ENCODE results near the gene ST3GAL3. TPM values are rescaled to one million over a fixed set of nuclear protein-coding genes. Genes with fewer than 3 reads are reported as not detected.

Gene ST3GAL3
- total and polyA plus RNA-seq, 2 experiments from 2014 or later = 4.5 to 7.0 TPM

GRCh38 chr1:43708002-43708410, 670 bp downstream of the ST3GAL3 start:
- Histone ChIP-seq H3F3A (replicated peaks; ENCODE audit: low read depth) (peaks cover 38% of the 10 kb centered on the region), H4K20me1 (replicated peaks; ENCODE audit: insufficient read depth) (peaks cover 30% of the 10 kb centered on the region), H3K9me2 (ENCODE audit: insufficient read depth) (no peaks in the 10 kb centered on the region), H2AFZ (peak overlapping the region; percentile 44), H3K36me3 (ENCODE audit: insufficient read depth) (peaks cover 21% of the 10 kb centered on the region), H3K4me2 (peak overlapping the region; percentile 79), H3K4me1 (ENCODE audit: insufficient read depth) (peaks cover 11% of the 10 kb centered on the region; the same call in 1 of the 2 replicates), H3K79me2 (replicated peaks; ENCODE audit: insufficient read depth) (peaks cover 9% of the 10 kb centered on the region), H3K27ac (ENCODE audit: low read depth) (peak overlapping the region; percentile 15; the same call in 1 of the 2 replicates), H3K27me3 (ENCODE audit: insufficient read depth) (no peaks in the 10 kb centered on the region), H3K4me3 (peak overlapping the region; percentile 92)
- Mint-ChIP-seq H3K27ac (no peak overlapping the region), H3K4me3 (peak overlapping the region; percentile 86), H3K27me3 (ENCODE audit: insufficient read depth, low read depth, poor library complexity) (peaks cover 17% of the 10 kb centered on the region), H3K36me3 (ENCODE audit: low read depth) (peaks cover 27% of the 10 kb centered on the region), H3K4me1 (peaks cover 32% of the 10 kb centered on the region), H3K9me3 (no peaks in the 10 kb centered on the region)
- DNase-seq (ENCODE audit: low spot score) (peak; percentile 83), ATAC-seq (peak; percentile 23)
- no peak for TF ChIP-seq STAT1 (IDR thresholded peaks at IDR 0.05; ENCODE audit: unreplicated experiment)
- TF ChIP-seq ZNF331 (CRISPR knock-in tag; IDR thresholded peaks at IDR 0.05; ENCODE audit: low read depth) = no peak
- TF ChIP-seq, protein P1, sequence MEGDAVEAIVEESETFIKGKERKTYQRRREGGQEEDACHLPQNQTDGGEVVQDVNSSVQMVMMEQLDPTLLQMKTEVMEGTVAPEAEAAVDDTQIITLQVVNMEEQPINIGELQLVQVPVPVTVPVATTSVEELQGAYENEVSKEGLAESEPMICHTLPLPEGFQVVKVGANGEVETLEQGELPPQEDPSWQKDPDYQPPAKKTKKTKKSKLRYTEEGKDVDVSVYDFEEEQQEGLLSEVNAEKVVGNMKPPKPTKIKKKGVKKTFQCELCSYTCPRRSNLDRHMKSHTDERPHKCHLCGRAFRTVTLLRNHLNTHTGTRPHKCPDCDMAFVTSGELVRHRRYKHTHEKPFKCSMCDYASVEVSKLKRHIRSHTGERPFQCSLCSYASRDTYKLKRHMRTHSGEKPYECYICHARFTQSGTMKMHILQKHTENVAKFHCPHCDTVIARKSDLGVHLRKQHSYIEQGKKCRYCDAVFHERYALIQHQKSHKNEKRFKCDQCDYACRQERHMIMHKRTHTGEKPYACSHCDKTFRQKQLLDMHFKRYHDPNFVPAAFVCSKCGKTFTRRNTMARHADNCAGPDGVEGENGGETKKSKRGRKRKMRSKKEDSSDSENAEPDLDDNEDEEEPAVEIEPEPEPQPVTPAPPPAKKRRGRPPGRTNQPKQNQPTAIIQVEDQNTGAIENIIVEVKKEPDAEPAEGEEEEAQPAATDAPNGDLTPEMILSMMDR (conservative IDR thresholded peaks at IDR 0.05; ENCODE audit: low read depth in 2 of 2) = no peak
- TF ChIP-seq, protein P2, sequence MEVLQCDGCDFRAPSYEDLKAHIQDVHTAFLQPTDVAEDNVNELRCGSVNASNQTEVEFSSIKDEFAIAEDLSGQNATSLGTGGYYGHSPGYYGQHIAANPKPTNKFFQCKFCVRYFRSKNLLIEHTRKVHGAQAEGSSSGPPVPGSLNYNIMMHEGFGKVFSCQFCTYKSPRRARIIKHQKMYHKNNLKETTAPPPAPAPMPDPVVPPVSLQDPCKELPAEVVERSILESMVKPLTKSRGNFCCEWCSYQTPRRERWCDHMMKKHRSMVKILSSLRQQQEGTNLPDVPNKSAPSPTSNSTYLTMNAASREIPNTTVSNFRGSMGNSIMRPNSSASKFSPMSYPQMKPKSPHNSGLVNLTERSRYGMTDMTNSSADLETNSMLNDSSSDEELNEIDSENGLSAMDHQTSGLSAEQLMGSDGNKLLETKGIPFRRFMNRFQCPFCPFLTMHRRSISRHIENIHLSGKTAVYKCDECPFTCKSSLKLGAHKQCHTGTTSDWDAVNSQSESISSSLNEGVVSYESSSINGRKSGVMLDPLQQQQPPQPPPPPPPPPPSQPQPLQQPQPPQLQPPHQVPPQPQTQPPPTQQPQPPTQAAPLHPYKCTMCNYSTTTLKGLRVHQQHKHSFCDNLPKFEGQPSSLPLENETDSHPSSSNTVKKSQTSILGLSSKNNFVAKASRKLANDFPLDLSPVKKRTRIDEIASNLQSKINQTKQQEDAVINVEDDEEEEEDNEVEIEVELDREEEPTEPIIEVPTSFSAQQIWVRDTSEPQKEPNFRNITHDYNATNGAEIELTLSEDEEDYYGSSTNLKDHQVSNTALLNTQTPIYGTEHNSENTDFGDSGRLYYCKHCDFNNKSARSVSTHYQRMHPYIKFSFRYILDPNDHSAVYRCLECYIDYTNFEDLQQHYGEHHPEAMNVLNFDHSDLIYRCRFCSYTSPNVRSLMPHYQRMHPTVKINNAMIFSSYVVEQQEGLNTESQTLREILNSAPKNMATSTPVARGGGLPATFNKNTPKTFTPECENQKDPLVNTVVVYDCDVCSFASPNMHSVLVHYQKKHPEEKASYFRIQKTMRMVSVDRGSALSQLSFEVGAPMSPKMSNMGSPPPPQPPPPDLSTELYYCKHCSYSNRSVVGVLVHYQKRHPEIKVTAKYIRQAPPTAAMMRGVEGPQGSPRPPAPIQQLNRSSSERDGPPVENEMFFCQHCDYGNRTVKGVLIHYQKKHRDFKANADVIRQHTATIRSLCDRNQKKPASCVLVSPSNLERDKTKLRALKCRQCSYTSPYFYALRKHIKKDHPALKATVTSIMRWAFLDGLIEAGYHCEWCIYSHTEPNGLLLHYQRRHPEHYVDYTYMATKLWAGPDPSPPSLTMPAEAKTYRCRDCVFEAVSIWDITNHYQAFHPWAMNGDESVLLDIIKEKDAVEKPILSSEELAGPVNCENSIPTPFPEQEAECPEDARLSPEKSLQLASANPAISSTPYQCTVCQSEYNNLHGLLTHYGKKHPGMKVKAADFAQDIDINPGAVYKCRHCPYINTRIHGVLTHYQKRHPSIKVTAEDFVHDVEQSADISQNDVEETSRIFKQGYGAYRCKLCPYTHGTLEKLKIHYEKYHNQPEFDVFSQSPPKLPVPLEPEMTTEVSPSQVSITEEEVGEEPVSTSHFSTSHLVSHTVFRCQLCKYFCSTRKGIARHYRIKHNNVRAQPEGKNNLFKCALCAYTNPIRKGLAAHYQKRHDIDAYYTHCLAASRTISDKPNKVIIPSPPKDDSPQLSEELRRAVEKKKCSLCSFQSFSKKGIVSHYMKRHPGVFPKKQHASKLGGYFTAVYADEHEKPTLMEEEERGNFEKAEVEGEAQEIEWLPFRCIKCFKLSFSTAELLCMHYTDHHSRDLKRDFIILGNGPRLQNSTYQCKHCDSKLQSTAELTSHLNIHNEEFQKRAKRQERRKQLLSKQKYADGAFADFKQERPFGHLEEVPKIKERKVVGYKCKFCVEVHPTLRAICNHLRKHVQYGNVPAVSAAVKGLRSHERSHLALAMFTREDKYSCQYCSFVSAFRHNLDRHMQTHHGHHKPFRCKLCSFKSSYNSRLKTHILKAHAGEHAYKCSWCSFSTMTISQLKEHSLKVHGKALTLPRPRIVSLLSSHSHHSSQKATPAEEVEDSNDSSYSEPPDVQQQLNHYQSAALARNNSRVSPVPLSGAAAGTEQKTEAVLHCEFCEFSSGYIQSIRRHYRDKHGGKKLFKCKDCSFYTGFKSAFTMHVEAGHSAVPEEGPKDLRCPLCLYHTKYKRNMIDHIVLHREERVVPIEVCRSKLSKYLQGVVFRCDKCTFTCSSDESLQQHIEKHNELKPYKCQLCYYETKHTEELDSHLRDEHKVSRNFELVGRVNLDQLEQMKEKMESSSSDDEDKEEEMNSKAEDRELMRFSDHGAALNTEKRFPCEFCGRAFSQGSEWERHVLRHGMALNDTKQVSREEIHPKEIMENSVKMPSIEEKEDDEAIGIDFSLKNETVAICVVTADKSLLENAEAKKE (CRISPR knock-in tag; IDR thresholded peaks at IDR 0.05) = no peak
- TF ChIP-seq REST (IDR thresholded peaks at IDR 0.05; ENCODE audit: unreplicated experiment) = no peak
- no peak for TF ChIP-seq NANOG (IDR thresholded peaks at IDR 0.05; ENCODE audit: borderline replicate concordance)
- TF ChIP-seq JUNB (IDR thresholded peaks at IDR 0.05; ENCODE audit: unreplicated experiment) = no peak
- TF ChIP-seq ETS1 (IDR thresholded peaks at IDR 0.05) = no peak
- TF ChIP-seq CREB1 (CRISPR knock-in tag; IDR thresholded peaks at IDR 0.05; ENCODE audit: low read depth) = no peak
- TF ChIP-seq ZNF114 (CRISPR knock-in tag; IDR thresholded peaks at IDR 0.05) = no peak
- TF ChIP-seq EZH2 (IDR thresholded peaks at IDR 0.05; ENCODE audit: low read depth, unreplicated experiment) = no peak
- no peak for TF ChIP-seq EZH2phosphoT487 (IDR thresholded peaks at IDR 0.05; ENCODE audit: unreplicated experiment)
- no peak for TF ChIP-seq POLR2AphosphoS5 (IDR thresholded peaks at IDR 0.05; ENCODE audit: low read depth)

Measured in GM23338 (cell line).